ENCODE measurements around the gene GUCA1A.

GRCh38 chr6:42195415-42195814 is 22.3 kb downstream of the GUCA1A start:
- TF ChIP-seq POLR2AphosphoS5 (IDR thresholded peaks at IDR 0.05) (no peak), POLR2A (IDR thresholded peaks at IDR 0.05) (no peak), CTCF (IDR thresholded peaks at IDR 0.05) (no peak), EP300 (IDR thresholded peaks at IDR 0.05; ENCODE audit: low read depth) (no peak)

All from transverse colon (tissue), 4 donors.